ENCODE measurements around the gene STPG3. TPM values are rescaled to one million over a fixed set of nuclear protein-coding genes. Genes with fewer than 3 reads are reported as not detected.
A peak's percentile ranks its signal among the peaks of the same experiment; 100 is the strongest.

The STPG3 gene
- total and polyA plus RNA-seq, 9 of the 15 experiments (the other 6 are each of a cell fraction or from before 2014, with no cell fraction given): not detected

- TF ChIP-seq PKNOX1 (IDR thresholded peaks at IDR 0.05) (no peak), ZMIZ1 (IDR thresholded peaks at IDR 0.05; ENCODE audit: low read depth in 2 of 2, low read length in 2 of 2) (no peak), FOS (IDR thresholded peaks at IDR 0.05; ENCODE audit: extremely low read depth, insufficient read length) (no peak), SRSF7 (optimal IDR thresholded peaks at IDR 0.05; ENCODE audit: low read depth, low read length) (no peak), SRSF3 (IDR thresholded peaks at IDR 0.05; ENCODE audit: insufficient read depth, low read length) (no peak), PHF20 (IDR thresholded peaks at IDR 0.05; ENCODE audit: partially characterized antibody) (no peak), EHMT2 (IDR thresholded peaks at IDR 0.05) (no peak), ZBTB34 (CRISPR knock-in tag; IDR thresholded peaks at IDR 0.05) (no peak), U2AF2 (optimal IDR thresholded peaks at IDR 0.05; ENCODE audit: low read depth, low read length) (no peak), POLR2G (IDR thresholded peaks at IDR 0.05; ENCODE audit: low read depth, low read length) (no peak), KLF10 (CRISPR knock-in tag; IDR thresholded peaks at IDR 0.05) (no peak), ZKSCAN1 (IDR thresholded peaks at IDR 0.05; ENCODE audit: low read depth, low read length) (no peak), PRDM10 (IDR thresholded peaks at IDR 0.05; ENCODE audit: partially characterized antibody) (no peak), PATZ1 (CRISPR knock-in tag; IDR thresholded peaks at IDR 0.05; ENCODE audit: borderline replicate concordance) (no peak), CBX8 (IDR thresholded peaks at IDR 0.05; ENCODE audit: borderline replicate concordance, extremely low read depth, low read depth, low read length, poor library complexity, severe bottlenecking) (no peak), MAFK (IDR thresholded peaks at IDR 0.05; ENCODE audit: low read length) (peak; percentile 23; the same call in 1 of the 2 replicates), ZNF707 (CRISPR knock-in tag; conservative IDR thresholded peaks at IDR 0.05) (no peak)
Observed at GRCh38 chr9:137286975-137287383, 35.9 kb downstream of the STPG3 start (continued).
